ENCODE results near the gene PRSS50. TPM values are rescaled to one million over a fixed set of nuclear protein-coding genes. Genes with fewer than 3 reads are reported as not detected.

Gene PRSS50
- polyA plus RNA-seq, 3 donors, result 1.4 to 2.4 (median 2.0) TPM

Other genes with a start within 250 kb of the PRSS50 start
- not detected for gene RTP3, start 219.9 kb downstream of the PRSS50 start, polyA plus RNA-seq (ENCODE audit: insufficient read length in 3 of 3)
- 1 to 10 TPM; 2.0 to 2.4 (median 2.3) TPM for gene LRRC2, start 151.6 kb downstream of the PRSS50 start, polyA plus RNA-seq (ENCODE audit: insufficient read length in 3 of 3)
- under 1 TPM; 0.08 to 0.16 (median 0.14) TPM for gene FAM240A, start 105.3 kb downstream of the PRSS50 start, polyA plus RNA-seq (ENCODE audit: insufficient read length in 3 of 3)
- 1 to 10 TPM; 7.7 to 9.7 (median 9.4) TPM for gene ALS2CL, start 24.2 kb downstream of the PRSS50 start, polyA plus RNA-seq (ENCODE audit: insufficient read length in 3 of 3)
- gene TMIE, start 16.5 kb downstream of the PRSS50 start, polyA plus RNA-seq (ENCODE audit: insufficient read length in 3 of 3), result 1 to 10 TPM; 1.0 to 1.1 (median 1.1) TPM
- 10 to 100 TPM; 21.2 to 23.6 (median 22.2) TPM for gene MYL3, start 145.6 kb upstream of the PRSS50 start, polyA plus RNA-seq (ENCODE audit: insufficient read length in 3 of 3)
- gene PTH1R, start 159.9 kb upstream of the PRSS50 start, polyA plus RNA-seq (ENCODE audit: insufficient read length in 3 of 3), result 100 to 1,000 TPM; 144 to 185 (median 179) TPM

Measured in right renal cortex interstitium (tissue), 3 donors.